HG03060 (cell line): ENCODE data around the gene KNDC1.

Experiments used
- ATAC-seq: cut with Tn5 transposase; IDR thresholded peaks from one replicate; pipeline ENCODE4 v1.9.1; 2021; ENCODE audit warnings: low read depth, moderate number of reproducible peaks; ENCODE audit not compliant: unreplicated experiment

KNDC1 gene

GRCh38 chr10:133235932-133236331 is 75.9 kb downstream of the KNDC1 start:
- no peak for ATAC-seq

- ATAC-seq: no peak
These were observed 76.6 kb downstream of the KNDC1 start for GRCh38 chr10:133236401-133237240.

GRCh38 chr10:133237241-133237587 is 77.2 kb downstream of the KNDC1 start:
- ATAC-seq: no peak

- ATAC-seq: no peak
These were observed 77.8 kb downstream of the KNDC1 start, which contains the start of gene VENTX for GRCh38 chr10:133237588-133238465. VENTX (plus strand) TSS chr10:133237855; CDS start chr10:133237915, 60 bp downstream.

- ATAC-seq: no peak
These were observed 78.4 kb downstream of the KNDC1 start for GRCh38 chr10:133238466-133238804.

GRCh38 chr10:133239990-133240389 is 80.0 kb downstream of the KNDC1 start:
- ATAC-seq: no peak

GRCh38 chr10:133241501-133242205 is 81.6 kb downstream of the KNDC1 start:
- no peak for ATAC-seq

- no peak for ATAC-seq
These were observed 82.8 kb downstream of the KNDC1 start for GRCh38 chr10:133242611-133243356.

GRCh38 chr10:133243593-133243992 is 83.6 kb downstream of the KNDC1 start:
- no peak for ATAC-seq

GRCh38 chr10:133245439-133246235 is 85.6 kb downstream of the KNDC1 start:
- ATAC-seq: no peak

GRCh38 chr10:133246236-133246626 is 86.2 kb downstream of the KNDC1 start:
- ATAC-seq: no peak

GRCh38 chr10:133247681-133248333 is 87.8 kb downstream of the KNDC1 start:
- no peak for ATAC-seq

GRCh38 chr10:133248334-133248715 is 88.3 kb downstream of the KNDC1 start:
- ATAC-seq: no peak

- ATAC-seq: no peak
These were observed 89.2 kb downstream of the KNDC1 start for GRCh38 chr10:133249094-133249780.

- ATAC-seq: no peak
These were observed 90.1 kb downstream of the KNDC1 start for GRCh38 chr10:133249975-133250754.

GRCh38 chr10:133251388-133252222 is 91.6 kb downstream of the KNDC1 start:
- no peak for ATAC-seq

- no peak for ATAC-seq
These were observed 92.2 kb downstream of the KNDC1 start for GRCh38 chr10:133252223-133252552.
